ENCODE measurements around the gene ENHO.
"Not testable (repeated sequence)": the region's sequence is repeated elsewhere in the genome, so short reads cannot be mapped to it uniquely, and the experiment has no call there.

The ENHO gene

DNA sequence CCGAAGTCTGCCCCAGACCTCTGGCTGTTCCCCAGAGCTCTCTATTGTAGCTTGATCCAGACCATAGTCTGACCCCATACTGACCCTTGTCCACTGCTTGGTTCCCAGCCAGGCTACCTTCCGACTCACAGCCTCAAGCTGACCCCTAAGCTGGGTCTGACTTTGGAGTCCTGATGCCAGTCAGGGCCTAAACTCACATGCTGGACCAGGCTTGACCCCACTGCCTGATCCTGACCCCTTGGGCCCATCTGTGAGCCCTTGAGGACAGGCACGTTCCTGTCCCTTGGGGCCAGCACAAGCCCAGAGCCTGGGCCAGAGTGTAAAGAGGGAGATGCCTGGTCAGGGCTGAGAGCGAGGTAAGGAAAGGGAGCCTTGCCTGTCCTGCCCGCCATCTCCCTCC is 32.7 kb upstream of the ENHO start:
- DNase-seq (ENCODE audit: low spot score): no peak

DNA sequence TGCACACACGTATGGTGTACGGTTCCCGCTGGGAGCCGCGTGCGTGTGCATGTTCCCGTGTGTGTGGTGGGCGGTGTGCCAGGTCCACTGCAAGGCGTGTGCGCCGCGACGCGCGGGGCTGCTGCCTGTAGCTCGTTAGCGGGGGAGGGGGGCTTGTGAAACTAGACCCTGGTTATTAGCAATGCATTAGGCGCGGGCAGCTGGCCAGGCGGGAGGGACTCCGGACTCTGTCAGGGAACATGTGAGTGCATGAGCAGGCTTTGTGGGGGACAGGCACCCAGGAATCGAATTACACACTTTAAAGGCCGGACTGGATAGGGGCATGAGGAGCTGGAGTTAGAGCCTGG is 32.2 kb upstream of the ENHO start:
- DNase-seq (ENCODE audit: low spot score): no peak

DNA sequence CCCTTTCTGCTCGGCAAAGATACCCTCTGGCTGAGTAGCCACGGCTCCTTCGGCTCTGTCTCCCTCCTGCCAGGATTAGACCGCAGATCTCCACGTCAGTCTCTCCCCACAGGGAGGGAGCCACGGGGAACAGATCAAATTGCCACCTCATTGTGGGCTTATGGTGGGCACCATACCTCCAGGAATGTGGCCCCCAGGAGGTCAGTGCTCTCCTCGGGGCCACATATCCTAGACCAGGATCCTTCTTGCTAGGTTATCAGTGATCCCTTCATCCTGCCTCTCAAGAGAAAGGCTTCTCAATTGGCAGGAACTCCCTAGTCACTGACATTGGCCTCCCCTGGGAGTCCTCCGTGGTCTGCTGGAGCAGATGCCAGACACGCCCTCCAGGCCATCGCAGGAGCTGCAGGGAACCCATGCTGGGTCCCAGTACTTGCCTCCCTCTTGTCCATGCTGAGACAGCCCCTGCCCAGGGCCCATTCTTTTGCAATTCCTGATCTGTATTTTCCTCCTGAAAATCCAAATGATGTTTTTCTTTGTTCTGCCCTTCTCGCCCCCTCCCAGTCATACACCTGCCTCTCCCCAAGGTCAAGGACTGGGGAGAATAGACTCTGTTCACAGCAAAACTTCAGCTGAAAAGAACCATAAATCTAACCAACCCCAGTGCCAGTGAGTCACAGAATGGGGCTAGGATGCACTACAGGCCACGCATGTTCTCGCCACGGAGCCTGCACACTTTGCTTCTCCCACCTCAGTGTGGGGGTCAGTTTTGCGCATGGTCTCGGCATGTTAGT is 31.6 kb upstream of the ENHO start:
- DNase-seq (ENCODE audit: low spot score): no peak

DNA sequence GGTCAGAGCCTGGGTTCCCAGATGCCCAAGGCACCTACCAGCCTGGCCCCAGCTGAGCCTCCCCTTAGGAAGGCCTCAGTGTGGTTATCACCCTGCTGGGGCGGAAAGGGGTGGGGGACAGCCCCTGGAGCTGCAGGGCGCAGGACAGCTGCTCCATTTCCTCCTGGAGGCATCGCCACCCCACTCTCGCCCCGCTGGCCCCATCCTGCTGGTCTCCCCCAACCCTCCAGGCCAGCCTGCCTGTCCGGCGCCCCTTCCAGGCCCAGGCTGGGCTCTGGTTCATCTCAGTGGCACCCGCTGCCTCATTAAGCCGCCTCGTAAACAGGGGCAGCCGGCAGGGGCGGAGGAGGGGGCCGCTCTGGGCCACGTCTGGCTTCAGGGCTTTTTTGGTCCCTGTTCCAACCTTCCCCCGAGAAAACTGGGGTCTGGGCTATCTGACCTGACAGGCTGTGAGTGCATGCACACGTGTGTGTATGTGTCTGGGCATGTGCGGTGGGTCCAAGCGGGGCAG is 30.8 kb upstream of the ENHO start:
- no peak for DNase-seq (ENCODE audit: low spot score)

GRCh38 chr9:34552986-34553385 is 30.2 kb upstream of the ENHO start:
- DNase-seq (ENCODE audit: low spot score): no peak

- no peak for DNase-seq (ENCODE audit: low spot score)
These were observed 29.8 kb upstream of the ENHO start for GRCh38 chr9:34552606-34552981.

DNA sequence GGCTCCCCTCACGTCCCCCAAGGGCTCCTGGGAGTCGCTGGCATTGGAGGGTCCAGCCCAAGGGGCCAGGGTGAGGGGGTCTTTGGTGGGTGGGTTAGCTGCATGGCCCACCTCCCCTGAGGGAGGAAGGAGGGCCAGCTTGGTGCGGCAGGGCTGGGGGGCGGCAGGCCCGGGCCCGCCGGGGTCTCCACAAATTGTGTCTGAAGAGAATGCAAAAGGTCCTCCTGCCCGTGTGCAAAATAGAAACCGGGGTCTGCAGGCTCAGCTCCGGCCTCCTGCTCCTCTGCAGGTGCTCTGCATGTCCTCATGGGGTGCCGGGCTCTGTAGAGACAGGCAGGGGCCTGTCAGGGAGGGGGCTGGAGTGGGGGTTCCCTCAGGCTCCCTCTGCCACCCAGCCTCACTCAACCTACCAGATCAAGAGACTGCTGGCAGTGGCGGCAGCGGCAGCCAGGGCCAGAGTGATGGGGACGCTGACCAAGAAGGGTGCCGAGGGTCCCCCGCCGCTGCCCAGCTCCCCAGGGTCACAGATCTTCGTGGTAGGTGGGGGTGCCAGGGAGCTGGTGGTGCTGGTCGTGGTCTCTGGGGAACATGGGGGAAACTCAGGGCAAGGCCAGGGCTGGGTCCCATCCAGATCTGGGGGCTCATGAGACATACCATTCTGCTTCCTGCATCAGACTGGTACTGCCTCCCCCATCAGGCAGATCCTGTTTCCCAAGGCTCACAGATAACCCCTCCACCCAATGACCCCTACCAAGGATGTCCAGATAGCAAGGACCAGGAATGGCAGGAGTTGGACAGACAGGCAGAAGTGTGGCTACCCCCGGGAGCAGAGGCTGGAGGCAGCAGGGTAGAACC is 29.2 kb upstream of the ENHO start:
- DNase-seq (ENCODE audit: low spot score): no peak

DNA sequence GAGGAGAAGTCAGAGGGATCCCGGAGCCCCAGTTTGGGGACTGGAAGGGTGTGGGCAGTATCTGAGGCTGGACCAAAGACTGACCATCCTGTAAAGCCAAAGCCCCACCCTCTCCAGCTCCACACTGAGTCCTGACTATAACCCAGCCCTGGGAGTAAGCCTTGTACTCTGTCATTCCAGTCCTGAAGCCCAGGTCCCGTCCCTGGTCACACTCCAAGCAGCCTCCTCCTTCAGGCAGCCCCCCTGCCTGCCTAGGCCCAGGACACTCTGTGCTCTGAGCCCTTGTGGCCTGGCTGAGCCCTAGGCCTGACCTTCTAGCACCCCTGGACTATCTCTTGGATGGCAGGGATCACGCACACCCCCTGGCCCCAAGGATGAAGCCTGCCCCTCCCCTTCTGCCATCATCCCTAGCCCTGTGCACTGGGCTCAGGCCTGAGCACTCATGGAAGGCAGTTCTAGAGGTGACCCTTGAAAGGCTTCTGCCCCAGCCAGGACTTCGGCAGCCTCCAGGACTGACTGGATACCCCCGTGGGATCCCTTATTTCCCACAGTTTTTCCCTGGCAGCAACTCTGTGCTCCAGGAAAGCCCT is 28.0 kb upstream of the ENHO start:
- DNase-seq (ENCODE audit: low spot score): no peak

GRCh38 chr9:34550016-34550680 is 27.4 kb upstream of the ENHO start:
- no peak for DNase-seq (ENCODE audit: low spot score)

GRCh38 chr9:34549407-34549732 is 26.6 kb upstream of the ENHO start:
- no peak for DNase-seq (ENCODE audit: low spot score)

DNA sequence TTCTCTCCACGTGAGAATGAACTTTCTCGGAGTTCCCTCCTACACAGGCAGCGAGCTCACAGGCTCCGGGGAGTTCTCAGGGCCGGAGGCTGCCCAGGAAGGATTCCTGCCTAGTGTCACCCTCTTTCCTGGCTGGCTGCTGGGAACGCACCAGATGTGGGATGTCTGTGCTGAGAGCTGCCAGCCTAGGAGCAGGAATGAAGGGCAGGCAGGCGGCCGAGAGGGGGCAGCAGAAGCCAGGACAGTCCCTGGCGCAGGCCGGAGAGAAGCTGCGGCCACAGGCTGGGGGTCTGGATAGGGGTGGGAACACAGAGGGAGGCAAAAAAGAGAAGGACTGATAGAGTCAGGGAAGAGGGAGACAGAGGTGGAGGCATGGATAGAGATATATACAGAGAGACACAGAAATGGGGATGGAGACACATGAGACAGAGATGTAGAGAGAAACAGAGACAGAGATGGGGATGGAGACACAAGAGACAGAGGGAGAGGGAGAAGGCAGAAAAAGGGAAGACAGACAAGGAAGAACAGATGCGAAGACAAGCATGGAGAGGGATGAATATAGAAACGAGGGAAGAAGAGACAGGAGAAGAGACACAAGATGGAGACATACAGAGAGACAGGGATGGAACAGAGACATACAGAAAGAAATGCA is 25.3 kb upstream of the ENHO start:
- DNase-seq (ENCODE audit: low spot score): peak; percentile 36

DNA sequence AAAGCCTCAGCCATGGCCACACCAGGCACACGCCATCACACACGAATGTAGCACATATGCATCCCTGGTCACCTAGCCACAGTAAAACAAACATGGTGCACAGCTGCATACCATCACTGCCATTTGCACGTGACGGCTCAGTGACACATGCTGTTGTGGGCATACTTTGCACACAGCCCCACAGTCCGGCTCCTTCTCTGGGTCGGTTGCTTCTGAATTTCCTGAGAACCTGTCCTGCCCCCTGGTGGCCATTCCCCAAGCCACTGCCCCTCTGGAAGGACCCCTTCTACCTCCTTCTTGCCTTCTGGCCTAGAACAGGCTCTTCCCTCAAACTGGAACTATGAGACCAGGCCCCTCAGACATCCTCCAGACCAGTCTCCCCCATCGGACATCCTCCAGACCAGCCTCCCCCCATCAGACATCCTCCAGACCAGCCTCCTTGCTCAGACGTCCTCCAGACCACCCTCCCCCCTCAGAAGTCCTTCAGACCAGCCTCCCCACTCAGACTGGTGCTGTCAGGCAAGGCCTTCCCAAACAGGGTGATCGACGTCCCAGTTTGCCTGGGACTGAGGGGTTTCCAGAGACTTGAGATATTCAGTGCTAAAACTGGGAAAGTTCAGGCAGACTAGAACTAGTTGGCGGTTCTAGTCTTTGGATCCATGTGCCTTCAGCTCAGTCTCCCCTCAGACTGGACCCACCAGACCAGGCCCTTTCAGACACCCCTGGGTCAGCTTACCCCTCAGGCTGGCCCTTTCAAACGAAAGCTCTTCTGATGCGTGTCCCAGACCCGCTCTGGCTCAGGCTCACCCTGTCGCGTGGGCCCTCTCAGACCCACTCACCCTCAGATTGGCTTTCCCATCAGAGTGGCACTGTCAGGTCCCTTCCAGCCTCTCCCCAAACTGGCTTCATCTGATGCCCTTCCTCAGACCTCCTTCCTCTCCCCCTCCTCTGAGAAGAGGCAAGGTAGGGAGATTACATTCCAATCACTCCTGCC is 24.3 kb upstream of the ENHO start:
- DNase-seq (ENCODE audit: low spot score): peak; percentile 55

DNA sequence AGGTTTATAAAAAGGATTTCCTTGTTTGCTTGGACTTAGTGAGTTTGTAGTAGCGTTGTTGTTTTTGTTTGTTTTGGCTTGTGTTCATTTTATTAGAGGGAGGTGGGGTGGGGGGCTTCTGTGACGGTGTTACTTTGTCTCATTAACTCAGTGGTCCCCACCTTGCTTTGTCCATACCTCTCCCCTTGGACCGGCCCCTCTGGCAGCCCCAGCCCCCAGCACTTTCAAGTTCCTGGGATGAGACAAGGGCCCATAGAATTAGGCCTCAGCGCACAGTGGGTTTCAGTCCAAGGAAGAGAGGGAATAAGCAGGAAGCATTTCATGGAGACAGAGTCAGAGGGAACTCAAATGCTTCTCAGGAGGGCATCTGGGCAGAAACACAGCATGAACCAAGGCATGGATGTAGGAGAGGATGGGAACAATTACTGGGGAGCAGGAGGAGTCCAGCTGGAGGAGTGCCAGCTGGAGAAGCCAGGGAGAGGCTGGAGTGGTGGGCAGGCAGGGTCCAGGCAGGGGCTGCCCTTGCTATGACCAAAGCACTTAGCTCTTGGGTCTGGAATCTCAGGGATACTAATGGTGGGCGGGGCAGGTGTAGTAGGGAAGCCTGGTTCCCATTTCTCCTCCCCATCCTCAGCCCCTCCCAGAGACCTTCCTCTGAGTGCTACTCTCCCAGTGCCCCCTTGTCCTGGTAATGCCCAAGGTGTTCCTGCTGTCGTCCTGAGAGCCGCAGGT is 23.5 kb upstream of the ENHO start:
- no peak for DNase-seq (ENCODE audit: low spot score)

DNA sequence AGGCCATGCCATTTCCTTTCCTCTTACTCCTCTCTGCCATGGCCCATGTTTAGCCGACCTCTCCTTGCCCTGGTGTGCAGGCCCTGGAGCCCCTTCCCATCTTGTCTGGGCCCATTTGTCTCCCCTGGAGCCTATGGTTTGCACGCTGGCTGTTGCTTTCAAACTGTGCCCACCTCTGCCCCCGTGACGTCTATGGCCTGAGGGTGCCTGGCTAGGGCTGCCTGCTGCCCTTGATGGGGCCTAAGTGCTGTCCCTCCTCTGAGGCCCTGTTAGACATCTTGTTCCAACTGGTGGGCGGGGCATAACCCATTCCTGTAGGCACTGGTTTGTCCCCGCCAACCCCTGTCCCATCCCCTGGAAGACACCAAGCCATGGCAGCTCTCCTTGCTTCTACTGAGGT is 22.7 kb upstream of the ENHO start:
- DNase-seq (ENCODE audit: low spot score): no peak

DNA sequence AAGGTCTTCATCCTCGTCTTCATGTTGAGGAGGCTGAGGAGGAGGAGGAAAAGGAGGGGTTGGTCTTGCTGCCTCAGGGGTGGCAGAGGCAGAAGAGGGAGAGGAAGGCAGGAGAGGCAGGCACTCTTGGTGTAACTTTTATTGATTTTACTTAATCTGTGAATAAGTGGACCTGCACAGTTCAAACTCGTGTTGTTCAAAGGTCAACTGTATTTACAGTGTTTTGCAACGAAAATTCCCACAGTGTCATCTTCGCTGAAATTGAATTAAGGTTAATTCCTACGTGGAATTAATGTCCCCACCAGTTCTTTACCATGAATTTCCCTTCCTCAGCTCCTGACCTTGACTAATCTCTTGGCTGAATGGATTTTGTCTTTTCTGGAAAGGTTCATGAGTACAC is 21.2 kb upstream of the ENHO start:
- DNase-seq (ENCODE audit: low spot score): no peak

DNA sequence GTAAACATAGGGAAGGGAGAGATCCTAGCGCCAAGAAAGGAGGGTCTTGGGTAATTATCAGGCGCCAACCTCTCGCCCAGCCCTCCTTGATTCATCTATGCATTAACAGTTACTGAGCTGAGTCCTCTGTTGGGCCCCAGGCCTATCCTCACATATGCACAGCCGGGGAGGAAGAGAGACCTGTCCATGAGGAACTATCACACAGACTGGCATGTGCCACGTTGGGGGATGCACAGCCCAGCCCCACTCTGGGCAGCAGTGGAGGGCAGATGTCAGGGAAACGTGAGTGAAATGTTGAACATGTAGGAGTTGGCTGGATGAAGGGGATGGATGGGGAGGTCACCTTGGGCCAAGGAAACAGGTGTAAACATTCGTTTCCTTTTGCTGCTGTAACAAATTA is 18.8 kb upstream of the ENHO start:
- DNase-seq (ENCODE audit: low spot score): no peak

DNA sequence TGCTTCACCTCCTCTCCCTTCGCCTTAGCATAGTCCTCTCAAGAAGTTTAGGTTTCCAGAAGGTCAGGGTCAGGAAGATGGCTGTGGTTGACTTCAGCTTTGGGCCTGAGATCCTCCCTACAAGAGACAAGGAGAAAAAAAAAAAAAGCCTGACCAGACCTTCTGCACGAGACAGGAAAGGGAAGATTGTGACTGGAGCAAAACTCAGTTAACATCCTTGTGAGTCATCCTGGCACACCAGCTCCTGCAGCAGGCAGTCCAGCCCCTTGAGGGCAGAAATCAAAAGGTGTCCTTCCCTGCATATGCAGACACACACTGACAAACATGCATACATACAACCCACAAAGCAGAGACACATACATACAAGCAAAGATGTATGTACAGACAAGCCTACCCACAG is 18.0 kb upstream of the ENHO start:
- no peak for DNase-seq (ENCODE audit: low spot score)

DNA sequence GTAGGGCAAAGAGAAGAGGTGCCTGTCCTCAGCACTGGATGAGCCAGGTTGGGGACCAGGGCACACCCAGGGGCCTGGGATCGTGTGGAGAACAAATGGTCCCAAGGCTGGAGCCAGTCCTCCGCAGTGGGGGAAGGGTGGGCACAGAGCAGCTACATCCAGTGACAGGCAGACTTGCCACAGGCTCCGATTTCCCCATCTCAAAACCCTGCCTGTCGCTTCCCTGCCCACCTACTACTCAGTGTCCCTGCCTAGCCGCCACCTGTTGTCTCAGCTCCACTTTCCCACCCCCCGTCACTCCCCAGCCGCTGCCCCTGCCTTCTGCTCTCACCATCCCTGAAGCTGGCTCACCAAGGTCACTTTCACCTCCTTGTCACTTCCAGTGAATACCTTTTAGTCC is 13.9 kb upstream of the ENHO start:
- no peak for DNase-seq (ENCODE audit: low spot score)

DNA sequence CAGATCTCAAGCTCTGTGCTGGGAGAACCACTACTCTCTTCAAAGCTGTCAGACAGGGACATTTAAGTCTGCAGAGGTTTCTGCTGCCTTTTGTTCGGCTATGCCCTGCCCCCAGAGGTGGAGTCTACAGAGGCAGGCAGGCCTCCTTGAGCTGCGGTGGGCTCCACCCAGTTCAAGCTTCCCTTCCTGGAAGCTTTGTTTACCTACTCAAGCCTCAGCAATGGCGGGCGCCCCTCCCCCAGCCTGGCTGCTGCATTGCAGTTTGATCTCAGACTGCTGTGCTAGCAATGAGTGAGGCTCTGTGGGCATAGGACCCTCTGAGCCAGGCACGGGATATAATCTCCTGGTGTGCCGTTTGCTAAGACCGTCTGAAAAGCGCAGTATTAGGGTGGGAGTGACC is 9.3 kb upstream of the ENHO start:
- DNase-seq (ENCODE audit: low spot score): not testable (repeated sequence)

GRCh38 chr9:34526026-34526425 is 3.2 kb upstream of the ENHO start:
- DNase-seq (ENCODE audit: low spot score): no peak
